PC-9 (cell line): Measurements from ENCODE around the gene CYS1. TPM values are rescaled to one million over a fixed set of nuclear protein-coding genes. Genes with fewer than 3 reads are reported as not detected.

Experiments used
- BruUV-seq: library from RNA; stranded (reverse); fragments of 400-500 nt; replicated peaks from 2 replicates; lab custom pipeline; 2021; lab: Mats Ljungman, UMichigan
- CTCF ChIA-PET: fragments of 300-600 bp; sonication (Branson Sonifier 250); formaldehyde crosslinking; loops from one replicate; lab custom pipeline; 2022; ENCODE audit warnings: antibody characterized with exemption; lab: Charles Lee
- POLR2A ChIA-PET: fragments of 300-600 bp; sonication (Branson Sonifier 250); formaldehyde crosslinking; loops from one replicate; lab custom pipeline; 2022; ENCODE audit warnings: antibody characterized with exemption; ENCODE audit not compliant: unreplicated experiment; lab: Charles Lee
- DNase-seq, 2 experiments: peaks; one replicate each; pipeline versions ENCODE4 v3.0.0 to v3.0.0-alpha.2; 2015 to 2022; ENCODE audit warnings: mixed read lengths in 1 of 2
- H2AFZ ChIP-seq: fragments of 200-600 bp; sonication (generic); 2 replicates; pipeline ENCODE4 v1.8.1; 2017; ENCODE audit warnings: antibody characterized with exemption
- H3F3A ChIP-seq: fragments of 200-600 bp; sonication (generic); 2 replicates; pipeline ENCODE4 v1.8.1; 2017; ENCODE audit warnings: antibody characterized with exemption, mild to moderate bottlenecking, low read depth; ENCODE audit not compliant: insufficient read depth
- H3K27ac ChIP-seq: fragments of 200-600 bp; sonication (generic); 2 replicates; pipeline ENCODE4 v1.6.1; 2016; ENCODE audit warnings: mixed run types
- H3K27me3 ChIP-seq: fragments of 200-600 bp; sonication (generic); 2 replicates; pipeline ENCODE4 v1.6.1; 2016; ENCODE audit warnings: low read depth, mixed run types; ENCODE audit not compliant: insufficient read depth
- H3K36me3 ChIP-seq: fragments of 200-600 bp; sonication (generic); 2 replicates; pipeline ENCODE4 v1.6.1; 2016; ENCODE audit warnings: low read depth, mixed run types
- H3K4me1 ChIP-seq: fragments of 200-600 bp; sonication (generic); replicated peaks from 2 replicates; pipeline ENCODE4 v1.6.1; 2016; ENCODE audit warnings: mixed run types; ENCODE audit not compliant: insufficient read depth
- H3K4me2 ChIP-seq: fragments of 200-600 bp; sonication (generic); 2 replicates; pipeline ENCODE4 v1.6.1; 2017; ENCODE audit warnings: mixed run types
- H3K4me3 ChIP-seq: fragments of 200-600 bp; sonication (generic); 2 replicates; pipeline ENCODE4 v1.6.1; 2016; ENCODE audit warnings: mixed run types
- H3K79me2 ChIP-seq: fragments of 200-600 bp; sonication (generic); 2 replicates; pipeline ENCODE4 v1.6.1; 2017; ENCODE audit warnings: low read depth, mixed run types
- H3K9me2 ChIP-seq: fragments of 200-600 bp; sonication (generic); 2 replicates; pipeline ENCODE4 v1.8.1; 2017; ENCODE audit warnings: mild to moderate bottlenecking; ENCODE audit not compliant: insufficient read depth
- H3K9me3 ChIP-seq: fragments of 200-600 bp; sonication (generic); 2 replicates; pipeline ENCODE4 v1.8.1; 2016; ENCODE audit warnings: low read depth; ENCODE audit not compliant: insufficient read depth
- H4K20me1 ChIP-seq: fragments of 200-600 bp; sonication (generic); 2 replicates; pipeline ENCODE4 v1.8.1; 2017; ENCODE audit not compliant: insufficient read depth
- CTCF ChIP-seq: fragments of 200-600 bp; sonication (generic); conservative IDR thresholded peaks from 2 replicates; pipeline ENCODE4 v1.6.1; 2017; ENCODE audit warnings: mixed run types, antibody characterized with exemption, mild to moderate bottlenecking, moderate library complexity
- EZH2 ChIP-seq: fragments of 200-600 bp; sonication (generic); IDR thresholded peaks from 2 replicates; pipeline ENCODE4 v1.8.0; 2017; ENCODE audit warnings: antibody characterized with exemption, low read depth
- intact Hi-C: fragments of 100-400 bp; cut with micrococcal nuclease; formaldehyde crosslinking; loops from one replicate; pipeline ENCODE4 v1.10.0; 2022; ENCODE audit not compliant: unreplicated experiment
- total RNA-seq: library from RNA; stranded (reverse); gene quantifications from 2 replicates; pipeline ENCODE4 v1.2.3, GENCODE V29; 2021

Gene CYS1
- total RNA-seq, 1 experiment from 2014 or later: 0.61 TPM

- no peak overlapping the region for H3K4me2 ChIP-seq
- POLR2A ChIA-PET: no interaction called here
- no TSS peak for BruUV-seq
Measured at GRCh38 chr2:10085668-10086059, 5.5 kb upstream of the CYS1 start.

GRCh38 chr2:10085043-10085667, 4.9 kb upstream of the CYS1 start:
- no peaks in the 10 kb centered on the region for H3K79me2 ChIP-seq
- H3K36me3 ChIP-seq: no peaks in the 10 kb centered on the region
- no peaks in the 10 kb centered on the region for H4K20me1 ChIP-seq
- H3K27ac ChIP-seq: no peak overlapping the region
- ChIA-PET POLR2A (no interaction called here), CTCF (interaction anchor here (1.3 kb wide), 1 partner anchor 12 kb away, joined by 4 read pairs; no protein-coding TSS in a partner anchor)
- no peak for DNase-seq
- intact Hi-C loops: no loop called here
- BruUV-seq: no TSS peak
- H3K27me3 ChIP-seq: peaks cover 17% of the 10 kb centered on the region
- H3K9me3 ChIP-seq: no peaks in the 10 kb centered on the region
- H3K4me2 ChIP-seq: no peak overlapping the region
- no peak overlapping the region for H3K4me3 ChIP-seq
- no peaks in the 10 kb centered on the region for H3K9me2 ChIP-seq
- no peak overlapping the region for H2AFZ ChIP-seq
- no peaks in the 10 kb centered on the region for H3F3A ChIP-seq
- H3K4me1 ChIP-seq: no peaks in the 10 kb centered on the region
- no peak for TF ChIP-seq EZH2
- TF ChIP-seq CTCF: no peak

More at GRCh38 chr2:10085668-10086059, 5.5 kb upstream of the CYS1 start:
- Histone ChIP-seq H3K27ac (no peak overlapping the region), H3K36me3 (no peaks in the 10 kb centered on the region), H3K27me3 (peaks cover 17% of the 10 kb centered on the region), H3K9me3 (no peaks in the 10 kb centered on the region), H4K20me1 (no peaks in the 10 kb centered on the region), H3F3A (no peaks in the 10 kb centered on the region), H2AFZ (no peak overlapping the region), H3K4me1 (no peaks in the 10 kb centered on the region), H3K79me2 (no peaks in the 10 kb centered on the region), H3K4me3 (no peak overlapping the region), H3K9me2 (no peaks in the 10 kb centered on the region)
- TF ChIP-seq CTCF: no peak
- no peak for TF ChIP-seq EZH2
- DNase-seq: no peak
- CTCF ChIA-PET: interaction anchor here (1.3 kb wide), 1 partner anchor 12 kb away, joined by 4 read pairs; no protein-coding TSS in a partner anchor
- intact Hi-C loops: no loop called here

- peaks cover 19% of the 10 kb centered on the region for H3K27me3 ChIP-seq
- no TSS peak for BruUV-seq
Measured at GRCh38 chr2:10084223-10084865, 4.1 kb upstream of the CYS1 start.

More at GRCh38 chr2:10084223-10084865, 4.1 kb upstream of the CYS1 start:
- CTCF ChIA-PET: interaction anchor here (1.3 kb wide), 1 partner anchor 13 kb away, joined by 4 read pairs; no protein-coding TSS in a partner anchor
- no peaks in the 10 kb centered on the region for H3K4me1 ChIP-seq
- H4K20me1 ChIP-seq: no peaks in the 10 kb centered on the region
- intact Hi-C loops: no loop called here
- POLR2A ChIA-PET: no interaction called here
- H3K4me3 ChIP-seq: no peak overlapping the region
- H3K27ac ChIP-seq: no peak overlapping the region
- H3F3A ChIP-seq: peaks cover under 1% of the 10 kb centered on the region; the same call in 1 of the 2 replicates
- no peak overlapping the region for H3K4me2 ChIP-seq
- no peak for TF ChIP-seq EZH2
- no peak for TF ChIP-seq CTCF
- H3K9me2 ChIP-seq: no peaks in the 10 kb centered on the region
- H3K36me3 ChIP-seq: no peaks in the 10 kb centered on the region
- no peak overlapping the region for H2AFZ ChIP-seq
- H3K9me3 ChIP-seq: no peaks in the 10 kb centered on the region
- H3K79me2 ChIP-seq: no peaks in the 10 kb centered on the region
- no peak for DNase-seq
